NCI-H69 (cell line): ENCODE data around the gene HNF1A.
"Not testable (repeated sequence)": the region's sequence is repeated elsewhere in the genome, so short reads cannot be mapped to it uniquely, and the experiment has no call there.

Experiments used
- DNase-seq: peaks from one replicate; lab custom pipeline; 2025; lab: John Stamatoyannopoulos, UW

Gene HNF1A

DNA sequence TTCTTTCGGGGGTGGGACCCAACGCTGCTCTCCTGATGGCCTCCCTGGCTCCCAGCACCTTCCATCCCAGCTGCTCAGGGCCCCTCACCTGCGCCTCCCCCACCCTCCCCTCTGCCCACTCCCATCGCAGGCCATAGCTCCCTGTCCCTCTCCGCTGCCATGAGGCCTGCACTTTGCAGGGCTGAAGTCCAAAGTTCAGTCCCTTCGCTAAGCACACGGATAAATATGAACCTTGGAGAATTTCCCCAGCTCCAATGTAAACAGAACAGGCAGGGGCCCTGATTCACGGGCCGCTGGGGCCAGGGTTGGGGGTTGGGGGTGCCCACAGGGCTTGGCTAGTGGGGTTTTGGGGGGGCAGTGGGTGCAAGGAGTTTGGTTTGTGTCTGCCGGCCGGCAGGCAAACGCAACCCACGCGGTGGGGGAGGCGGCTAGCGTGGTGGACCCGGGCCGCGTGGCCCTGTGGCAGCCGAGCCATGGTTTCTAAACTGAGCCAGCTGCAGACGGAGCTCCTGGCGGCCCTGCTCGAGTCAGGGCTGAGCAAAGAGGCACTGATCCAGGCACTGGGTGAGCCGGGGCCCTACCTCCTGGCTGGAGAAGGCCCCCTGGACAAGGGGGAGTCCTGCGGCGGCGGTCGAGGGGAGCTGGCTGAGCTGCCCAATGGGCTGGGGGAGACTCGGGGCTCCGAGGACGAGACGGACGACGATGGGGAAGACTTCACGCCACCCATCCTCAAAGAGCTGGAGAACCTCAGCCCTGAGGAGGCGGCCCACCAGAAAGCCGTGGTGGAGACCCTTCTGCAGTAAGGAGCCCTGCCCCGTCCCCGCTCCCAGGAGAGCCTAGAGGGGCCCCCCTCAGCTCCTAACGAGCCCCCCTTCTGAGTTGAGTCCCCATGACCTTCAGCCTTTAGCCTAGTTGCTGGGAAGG, at the start of gene HNF1A:
Gene HNF1A (plus strand): TSS at position 248 of the 924 bp plus-strand sequence. CDS start 226 bp downstream, at position 474.
- peak; percentile 55 for DNase-seq

DNA sequence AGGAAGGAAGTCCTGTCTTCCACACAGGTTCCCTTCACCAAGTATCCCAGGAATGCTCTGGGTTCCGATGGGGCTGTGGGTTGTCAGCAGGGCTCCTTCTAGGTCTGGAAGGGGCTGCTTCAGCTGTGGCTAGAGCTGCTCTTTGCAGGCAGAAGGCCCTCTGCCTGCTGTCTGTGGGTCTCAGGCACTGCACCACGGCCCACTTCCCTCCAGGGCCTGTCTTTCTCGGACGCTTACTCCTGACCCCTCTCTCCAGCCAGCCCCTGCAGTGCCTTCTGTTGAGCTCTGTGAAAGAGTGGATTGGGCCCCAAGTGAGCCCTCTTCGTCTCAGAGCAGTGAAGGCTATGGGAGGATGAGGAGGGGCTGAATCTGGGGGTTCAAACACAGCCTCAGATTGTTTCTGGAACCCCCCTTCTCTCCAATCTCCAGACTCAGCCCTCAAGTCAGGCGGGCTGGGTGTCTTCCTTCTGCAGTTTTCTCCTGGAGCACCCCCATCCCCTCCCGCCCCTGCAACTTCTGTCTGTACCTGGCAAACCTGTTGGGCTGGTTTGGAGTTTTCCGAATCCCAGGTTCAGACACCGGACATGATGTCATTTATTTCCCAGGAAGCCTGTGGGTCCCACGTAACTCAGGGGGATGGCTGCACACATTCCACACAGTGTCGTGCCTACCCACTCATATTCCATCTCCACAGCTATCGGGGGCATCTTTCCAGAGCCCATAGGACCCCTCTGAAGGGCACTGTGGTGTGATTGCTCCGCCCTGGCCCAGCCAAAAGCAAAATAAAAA, 49.3 kb upstream of the HNF1A start:
- DNase-seq, result no peak

DNA sequence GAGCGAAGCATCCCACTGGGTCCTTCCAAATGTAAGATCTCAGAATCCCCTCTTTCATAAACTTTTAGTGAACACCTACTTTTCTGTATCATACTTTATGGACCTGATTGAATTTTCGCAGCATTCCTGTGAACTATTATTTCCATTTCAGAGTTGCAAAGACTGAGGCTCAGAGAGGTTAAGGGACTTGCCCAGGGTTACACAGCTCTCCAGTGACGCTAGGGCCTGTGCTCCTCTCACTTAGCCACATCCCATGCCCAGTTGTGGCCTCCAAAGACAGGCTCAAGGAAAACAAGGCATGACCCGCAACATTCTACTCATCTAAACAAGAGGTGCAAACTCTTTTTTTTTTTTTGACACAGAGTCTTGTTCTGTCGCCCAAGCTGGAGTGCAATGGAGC, 48.3 kb upstream of the HNF1A start:
- no peak for DNase-seq

DNA sequence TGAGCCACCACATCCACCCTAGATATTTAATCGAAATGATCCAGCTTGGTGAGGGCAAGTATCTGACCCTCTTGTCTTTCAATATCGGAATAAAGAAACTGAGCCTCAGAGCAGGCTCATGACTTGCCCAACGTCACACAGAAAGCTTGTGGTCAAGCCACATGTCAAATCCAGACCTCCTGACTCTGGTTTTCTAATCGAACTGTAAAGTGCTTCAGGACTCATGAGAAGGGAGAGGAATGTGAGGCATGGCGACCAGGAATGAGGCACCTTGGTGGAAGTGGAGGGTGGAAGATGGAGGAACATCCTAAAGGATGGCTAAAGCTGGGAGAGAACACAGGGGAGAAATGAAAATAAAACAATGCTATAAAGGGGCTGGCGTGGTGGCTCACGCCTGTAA, 46.3 kb upstream of the HNF1A start:
- no peak for DNase-seq

DNA sequence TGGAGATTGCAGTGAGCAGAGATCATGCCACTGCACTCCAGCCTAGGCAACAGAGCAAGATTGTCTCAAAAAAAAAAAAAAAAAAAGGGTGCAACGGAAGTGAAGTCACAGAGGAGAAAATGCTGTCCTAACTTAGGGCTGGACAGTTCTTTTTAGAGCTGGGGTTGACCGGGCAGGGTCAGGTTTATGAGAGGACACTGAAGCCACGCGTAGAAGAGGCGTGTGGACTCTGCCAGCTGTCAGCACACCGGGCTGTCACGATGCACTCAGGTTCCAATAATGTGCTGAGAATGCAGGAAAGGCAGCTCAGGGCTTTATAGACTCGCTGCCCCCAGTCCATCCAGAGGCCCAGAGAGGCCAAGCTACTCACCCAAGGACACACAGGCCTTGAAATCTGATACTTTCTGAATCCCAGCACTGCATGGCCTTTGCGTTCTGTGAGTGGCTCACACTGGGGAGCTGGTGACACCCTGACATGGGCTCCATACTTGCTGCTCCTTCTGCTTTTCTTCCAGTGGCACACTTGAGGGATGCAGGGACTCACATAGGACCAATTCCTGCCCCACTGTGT, 45.3 kb upstream of the HNF1A start:
- no peak for DNase-seq

DNA sequence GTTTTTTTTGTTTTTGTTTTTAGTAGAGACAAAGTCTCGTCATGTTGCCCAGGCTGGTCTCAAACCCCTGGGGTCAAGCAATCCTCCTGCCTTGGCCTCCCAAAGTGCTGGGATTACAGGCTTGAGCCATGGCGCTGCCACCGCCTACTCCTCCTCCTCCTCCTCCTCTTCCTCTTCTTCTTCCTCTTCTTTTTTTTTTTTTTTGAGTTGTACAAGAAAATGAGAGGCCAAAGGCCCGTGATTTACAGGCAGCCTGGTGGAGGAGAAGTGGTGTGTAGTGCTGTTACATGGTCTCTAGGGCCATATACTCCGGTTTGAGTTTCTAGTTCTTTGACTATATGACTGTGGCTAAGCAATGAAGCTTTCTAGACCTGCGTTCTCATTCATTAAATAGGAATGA, 44.6 kb upstream of the HNF1A start:
- DNase-seq, result no peak

DNA sequence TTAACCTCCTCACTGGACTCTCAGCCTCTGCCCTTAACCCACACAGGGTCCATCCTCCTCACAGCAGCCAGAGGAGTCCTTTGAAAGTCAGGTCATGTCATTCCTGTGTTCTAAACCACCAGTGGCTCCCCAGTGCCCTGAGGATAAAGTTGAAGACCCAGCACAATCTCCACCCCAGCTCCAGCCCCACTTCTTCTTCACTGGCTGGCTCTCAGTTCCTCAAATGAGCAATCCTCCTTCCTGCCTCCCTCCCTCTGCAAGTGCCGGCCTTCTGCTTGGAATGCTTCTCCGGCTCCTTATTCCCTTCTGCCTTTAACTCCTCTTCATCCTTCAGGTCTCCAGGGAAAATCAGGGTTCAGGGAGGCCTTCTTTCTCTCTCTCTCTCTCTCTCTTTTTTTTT, 42.1 kb upstream of the HNF1A start:
- no peak for DNase-seq

DNA sequence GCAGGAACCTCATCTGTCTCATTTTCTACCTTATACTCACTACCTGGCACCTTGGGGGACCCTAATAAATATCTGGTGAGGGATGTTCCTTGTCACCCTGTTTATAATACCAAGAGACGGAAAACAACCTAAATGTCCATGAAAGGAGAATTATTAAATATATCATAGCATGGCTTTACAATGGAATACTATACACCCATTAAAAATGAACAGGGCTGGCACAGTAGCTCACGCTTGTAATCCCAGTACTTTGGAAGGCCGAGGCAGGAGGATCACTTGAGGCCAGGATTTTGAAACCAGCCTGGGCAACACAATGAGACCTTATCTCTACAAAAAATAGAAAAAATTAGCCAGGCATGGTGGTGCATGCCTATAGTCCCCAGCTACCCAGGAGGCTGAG, 39.8 kb upstream of the HNF1A start:
- no peak for DNase-seq

GRCh38 chr12:120939523-120939922, 38.8 kb upstream of the HNF1A start:
- no peak for DNase-seq

DNA sequence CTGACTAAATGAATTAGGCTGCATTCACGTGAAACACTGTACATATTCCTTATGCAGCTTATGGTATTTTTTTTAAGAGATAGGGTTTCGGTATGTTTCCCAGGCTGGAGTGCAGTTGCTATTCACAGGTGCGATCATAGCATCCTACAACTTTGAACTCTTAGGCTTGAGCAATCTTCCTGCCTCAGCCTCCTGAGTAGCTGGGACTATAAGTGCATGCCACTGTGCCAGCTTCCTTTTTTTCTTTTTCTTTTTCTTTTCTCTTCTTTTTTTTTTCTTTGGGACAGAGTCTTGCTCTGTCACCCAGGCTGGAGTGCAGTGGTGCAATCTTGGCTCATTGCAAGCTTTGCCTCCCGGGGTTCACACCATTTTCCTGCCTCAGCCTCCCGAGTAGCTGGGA, 38.3 kb upstream of the HNF1A start:
- no peak for DNase-seq

GRCh38 chr12:120940799-120941198, 37.5 kb upstream of the HNF1A start:
- DNase-seq, result no peak

- no peak for DNase-seq
These were observed 36.9 kb upstream of the HNF1A start for GRCh38 chr12:120941412-120941811.

DNA sequence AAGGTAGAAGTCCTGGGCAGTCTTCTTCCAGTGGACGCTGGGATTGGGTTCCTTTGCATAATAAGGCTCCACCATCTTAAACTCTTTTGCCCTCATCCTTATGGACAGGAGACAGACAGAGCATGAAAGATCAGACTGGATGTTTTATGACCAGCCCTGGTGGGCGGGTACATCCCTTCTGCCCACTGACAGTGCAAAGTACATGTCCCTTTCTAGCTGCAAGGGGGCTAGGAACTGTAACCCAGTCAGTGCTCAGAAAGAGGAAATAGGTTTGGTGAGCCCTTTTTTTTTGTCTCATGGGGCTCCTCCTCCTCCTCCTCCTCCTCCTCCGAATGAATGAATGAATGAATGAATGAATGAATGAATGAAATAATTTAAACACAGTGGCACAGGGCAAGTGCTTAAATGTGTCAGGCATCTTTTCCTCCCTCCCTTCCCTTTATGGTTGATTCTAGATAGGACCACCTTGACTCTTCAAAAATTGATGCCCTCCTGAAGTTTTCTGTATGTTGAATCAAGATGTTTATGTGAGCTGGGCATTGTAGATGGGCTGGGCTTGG, 36.4 kb upstream of the HNF1A start:
- DNase-seq, result no peak

GRCh38 chr12:120943482-120943881, 34.9 kb upstream of the HNF1A start:
- DNase-seq, result no peak

DNA sequence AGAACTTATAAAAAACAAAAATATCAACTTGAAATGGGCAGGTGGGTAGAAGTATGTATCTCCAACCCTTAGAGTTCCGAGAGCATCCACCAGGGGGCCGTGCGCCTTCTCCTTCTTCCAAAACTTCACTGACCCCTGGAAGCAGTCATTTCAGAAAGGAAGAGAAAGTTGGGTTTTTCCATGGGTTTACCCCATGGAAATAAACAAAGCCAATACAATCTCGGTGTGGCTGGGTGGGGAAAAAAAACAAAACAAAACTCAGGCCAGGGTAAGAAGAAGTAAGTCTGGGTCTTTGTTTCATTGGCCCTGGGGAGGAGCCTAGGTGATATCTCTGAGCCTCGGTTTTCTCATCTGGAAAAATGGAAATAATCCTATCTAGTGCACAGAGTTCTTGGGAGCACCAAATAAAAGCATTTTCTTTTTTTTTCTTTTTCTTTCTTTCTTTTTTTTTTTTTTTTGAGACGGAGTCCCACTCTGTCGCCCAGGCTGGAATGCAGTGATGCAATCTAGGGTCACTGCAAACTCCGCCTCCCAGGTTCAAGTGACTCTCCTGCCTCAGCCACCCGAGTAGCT, 33.6 kb upstream of the HNF1A start:
- peak; percentile 52 for DNase-seq

GRCh38 chr12:120945516-120945915, 32.8 kb upstream of the HNF1A start:
- DNase-seq, result not testable (repeated sequence)

DNA sequence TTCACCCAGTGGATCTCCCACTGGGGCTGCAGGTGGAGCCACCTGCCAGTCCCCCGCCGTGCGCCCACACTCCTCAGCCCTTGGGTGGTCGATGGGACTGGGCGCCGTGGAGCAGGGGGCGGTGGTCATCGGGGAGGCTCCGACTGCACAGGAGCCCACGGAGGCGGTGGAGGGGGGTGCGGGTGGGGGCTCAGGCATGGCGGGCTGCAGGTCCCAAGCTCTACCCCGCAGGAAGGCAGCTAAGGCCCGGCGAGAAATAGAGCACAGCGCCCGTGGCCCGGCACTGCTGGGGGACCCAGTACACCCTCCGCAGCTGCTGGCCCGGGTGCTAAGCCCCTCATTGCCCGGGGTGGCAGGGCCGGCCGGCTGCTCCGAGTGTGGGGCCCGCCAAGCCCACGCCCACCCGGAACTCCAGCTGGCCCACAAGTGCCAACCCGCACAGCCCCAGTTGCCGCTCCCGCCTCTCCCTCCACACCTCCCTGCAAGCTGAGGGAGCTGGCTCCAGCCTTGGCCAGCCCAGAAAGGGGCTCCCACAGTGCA, 28.0 kb upstream of the HNF1A start:
- DNase-seq, result not testable (repeated sequence)

DNA sequence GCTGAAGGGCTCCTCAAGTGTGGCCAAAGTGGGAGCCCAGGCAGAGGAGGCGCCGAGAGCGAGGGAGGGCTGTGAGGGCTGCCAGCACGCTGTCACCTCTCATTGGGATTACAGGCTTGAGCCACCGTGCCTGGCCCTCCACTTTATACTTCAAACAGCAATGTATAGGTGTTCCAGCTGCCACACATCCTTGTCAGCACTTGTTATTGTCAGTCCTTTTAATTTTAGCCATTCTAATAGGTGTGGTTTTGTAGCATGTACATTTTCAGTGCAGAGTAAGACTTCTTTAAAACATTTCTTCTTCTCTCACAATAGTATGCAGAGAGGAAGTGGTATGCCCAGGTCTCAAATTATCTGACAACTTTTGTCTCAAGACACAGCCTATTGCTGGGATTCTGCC, 27.5 kb upstream of the HNF1A start:
- DNase-seq, result no peak

DNA sequence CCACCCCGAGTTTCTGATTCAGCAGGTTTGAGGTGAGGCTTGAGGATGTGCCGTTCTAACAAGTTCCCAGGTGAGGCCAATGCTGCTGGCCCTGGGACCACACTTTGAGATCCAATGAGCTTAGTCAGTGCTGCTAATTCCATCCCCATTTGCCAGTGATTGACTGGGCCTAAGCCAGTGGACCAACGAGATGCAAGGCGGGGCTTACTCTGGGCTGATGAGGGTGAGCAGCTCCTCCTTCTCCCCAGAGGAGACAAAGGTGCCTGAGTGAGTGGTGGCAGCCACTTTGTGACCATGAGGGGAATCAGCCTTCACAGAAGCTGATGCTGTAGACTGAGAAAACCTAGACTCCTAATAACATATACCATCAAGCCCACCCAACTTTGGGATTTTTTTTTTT, 23.1 kb upstream of the HNF1A start:
- no peak for DNase-seq

GRCh38 chr12:120956579-120957300, 21.6 kb upstream of the HNF1A start:
- no peak for DNase-seq
